Mammary epithelial cell (primary cell): ENCODE results near the gene SMAD1.

Source experiments
- CTCF ChIP-seq, 2 donors: IDR thresholded peaks in 1 of 2; conservative IDR thresholded peaks in 1 of 2; 2 replicates each; pipeline ENCODE4 v1.5.1; 2011 to 2012; ENCODE audit warnings: inconsistent platforms in 2 of 2, low read length in 2 of 2, mild to moderate bottlenecking in 2 of 2, control low read depth in 1 of 2, low read depth in 1 of 2; ENCODE audit not compliant: insufficient read depth in 1 of 2; ENCODE audit errors: extremely low read depth in 1 of 2
- EZH2 ChIP-seq: IDR thresholded peaks from 2 replicates; pipeline ENCODE4 v1.6.1; 2012; ENCODE audit warnings: low read length, inconsistent platforms, borderline replicate concordance

GRCh38 chr4:145513020-145513621 is 31.5 kb downstream of the SMAD1 start:
- TF ChIP-seq CTCF (conservative IDR thresholded peaks at IDR 0.05 in 1 of 2, IDR thresholded peaks at IDR 0.05 in 1 of 2; ENCODE audit: extremely low read depth in 1 of 2, insufficient read depth in 1 of 2, low read depth in 1 of 2, low read length in 2 of 2) (no peak), EZH2 (no peak)
